Measurements from ENCODE around the gene TMEM139.

DNA sequence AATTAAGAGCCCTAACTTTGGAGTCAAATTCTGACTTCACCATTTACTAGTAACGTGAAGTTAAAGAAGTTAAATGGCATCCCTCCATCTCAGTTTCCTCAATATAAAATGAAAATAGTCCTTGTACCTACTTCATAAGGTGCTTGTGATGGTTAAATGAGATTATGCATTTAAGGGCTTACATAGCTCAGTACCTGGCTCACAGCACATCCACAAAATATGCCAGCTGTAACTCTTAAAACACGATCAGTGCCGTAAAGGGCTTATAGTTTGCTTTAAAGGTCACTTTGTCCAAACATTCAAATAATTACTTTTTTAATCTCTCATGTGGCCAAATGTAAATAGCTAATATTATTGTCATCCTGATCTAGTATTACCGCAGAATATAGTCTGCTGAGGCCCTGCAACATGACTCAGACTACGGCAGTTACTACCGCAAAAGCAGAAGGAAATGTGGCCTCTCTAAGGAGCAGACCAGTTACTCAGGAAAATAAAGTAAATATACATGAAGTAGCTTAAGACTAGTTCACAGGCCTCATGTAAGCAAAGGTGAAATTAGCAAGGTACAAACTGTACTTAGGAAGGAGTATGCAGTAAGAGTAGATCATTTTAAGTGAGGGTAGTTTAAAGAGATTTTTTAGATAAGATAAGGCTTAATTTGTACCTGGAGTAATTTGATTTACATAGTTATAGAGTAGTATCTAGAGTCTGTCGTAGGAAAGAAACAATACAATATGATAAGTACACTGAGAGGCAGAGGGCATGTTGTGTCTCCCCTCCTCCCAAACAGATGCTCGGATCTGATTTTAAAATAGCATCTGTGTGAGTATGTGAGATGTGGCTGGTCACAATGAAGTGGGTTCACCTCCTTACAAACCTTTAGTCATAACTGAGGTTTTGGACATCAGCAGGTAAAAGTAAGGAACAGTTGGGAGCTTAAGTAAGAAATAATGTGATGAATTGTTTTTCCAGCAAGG lies 16.5 kb downstream of the TMEM139 start:
- peak; percentile 86 for TF ChIP-seq POLR2AphosphoS5 (IDR thresholded peaks at IDR 0.05; ENCODE audit: low read depth)
- TF ChIP-seq, protein P1, sequence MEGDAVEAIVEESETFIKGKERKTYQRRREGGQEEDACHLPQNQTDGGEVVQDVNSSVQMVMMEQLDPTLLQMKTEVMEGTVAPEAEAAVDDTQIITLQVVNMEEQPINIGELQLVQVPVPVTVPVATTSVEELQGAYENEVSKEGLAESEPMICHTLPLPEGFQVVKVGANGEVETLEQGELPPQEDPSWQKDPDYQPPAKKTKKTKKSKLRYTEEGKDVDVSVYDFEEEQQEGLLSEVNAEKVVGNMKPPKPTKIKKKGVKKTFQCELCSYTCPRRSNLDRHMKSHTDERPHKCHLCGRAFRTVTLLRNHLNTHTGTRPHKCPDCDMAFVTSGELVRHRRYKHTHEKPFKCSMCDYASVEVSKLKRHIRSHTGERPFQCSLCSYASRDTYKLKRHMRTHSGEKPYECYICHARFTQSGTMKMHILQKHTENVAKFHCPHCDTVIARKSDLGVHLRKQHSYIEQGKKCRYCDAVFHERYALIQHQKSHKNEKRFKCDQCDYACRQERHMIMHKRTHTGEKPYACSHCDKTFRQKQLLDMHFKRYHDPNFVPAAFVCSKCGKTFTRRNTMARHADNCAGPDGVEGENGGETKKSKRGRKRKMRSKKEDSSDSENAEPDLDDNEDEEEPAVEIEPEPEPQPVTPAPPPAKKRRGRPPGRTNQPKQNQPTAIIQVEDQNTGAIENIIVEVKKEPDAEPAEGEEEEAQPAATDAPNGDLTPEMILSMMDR (IDR thresholded peaks at IDR 0.05; ENCODE audit: insufficient read depth, low read length): no peak

Measured in HL-60 (cell line).